ENCODE results near the gene GATD1. TPM values are rescaled to one million over a fixed set of nuclear protein-coding genes. Genes with fewer than 3 reads are reported as not detected.

Gene GATD1
- total RNA-seq, 2 experiments from 2014 or later, result 47.7 to 51.9 TPM

Other genes starting within 250 kb of the GATD1 start
- 10 to 100 TPM; 46.0 to 48.7 TPM for gene HRAS, start 241.9 kb downstream of the GATD1 start, total RNA-seq
- 1 to 10 TPM; 1.4 to 2.2 TPM for gene LRRC56, start 240.0 kb downstream of the GATD1 start, total RNA-seq
- gene LMNTD2, start 216.7 kb downstream of the GATD1 start, total RNA-seq, result 1 to 10 TPM; 1.2 to 1.3 TPM
- 10 to 100 TPM in 1 of 2 experiments, 1 to 10 TPM in 1; 9.8 to 11.5 TPM for gene RASSF7, start 216.5 kb downstream of the GATD1 start, total RNA-seq
- 10 to 100 TPM; 42.3 to 44.3 TPM for gene PHRF1, start 201.0 kb downstream of the GATD1 start, total RNA-seq
- 10 to 100 TPM; 60.6 to 61.2 TPM for gene IRF7, start 161.5 kb downstream of the GATD1 start, total RNA-seq
- not detected for gene CDHR5, start 152.5 kb downstream of the GATD1 start, total RNA-seq
- not detected for gene SCT, start 150.3 kb downstream of the GATD1 start, total RNA-seq
- gene DRD4, start 140.2 kb downstream of the GATD1 start, total RNA-seq, result under 1 TPM; 0.26 to 0.37 TPM
- gene DEAF1, start 82.3 kb downstream of the GATD1 start, total RNA-seq, result 10 to 100 TPM; 46.1 to 49.7 TPM
- 1 to 10 TPM; 7.6 to 9.2 TPM for gene TMEM80, start 81.7 kb downstream of the GATD1 start, total RNA-seq
- gene EPS8L2, start 71.3 kb downstream of the GATD1 start, total RNA-seq, result 10 to 100 TPM; 13.3 to 15.9 TPM
- gene TALDO1, start 30.0 kb downstream of the GATD1 start, total RNA-seq, result 100 to 1,000 TPM; 231 to 243 TPM
- 1 to 10 TPM in 1 of 2 experiments, under 1 TPM in 1; 0.94 to 1.0 TPM for gene CEND1, start 12.6 kb upstream of the GATD1 start, total RNA-seq
- 10 to 100 TPM; 54.4 to 56.5 TPM for gene SLC25A22, start 20.8 kb upstream of the GATD1 start, total RNA-seq
- 10 to 100 TPM; 29.4 to 30.5 TPM for gene PIDD1, start 27.7 kb upstream of the GATD1 start, total RNA-seq
- gene RPLP2, start 32.5 kb upstream of the GATD1 start, total RNA-seq, result 1,000 to 10,000 TPM; 3,139 to 3,274 TPM
- 10 to 100 TPM; 32.7 to 34.7 TPM for gene PNPLA2, start 41.4 kb upstream of the GATD1 start, total RNA-seq
- 1 to 10 TPM in 1 of 2 experiments, under 1 TPM in 1; 0.76 to 1.1 TPM for gene CRACR2B, start 50.4 kb upstream of the GATD1 start, total RNA-seq
- 10 to 100 TPM; 47.3 to 51.1 TPM for gene CD151, start 55.5 kb upstream of the GATD1 start, total RNA-seq
- gene POLR2L, start 65.0 kb upstream of the GATD1 start, total RNA-seq, result 100 to 1,000 TPM; 121 to 134 TPM
- gene TSPAN4, start 65.4 kb upstream of the GATD1 start, total RNA-seq, result 10 to 100 TPM; 12.8 to 16.2 TPM
- 10 to 100 TPM; 73.1 to 81.6 TPM for gene CHID1, start 133.3 kb upstream of the GATD1 start, total RNA-seq
- gene AP2A2, start 148.4 kb upstream of the GATD1 start, total RNA-seq, result 10 to 100 TPM; 26.3 to 30.3 TPM

All from activated naive CD8-positive, alpha-beta T cell treated with anti-CD3 and anti-CD28 coated beads for 36 hours (primary cell).